ENCODE measurements around the gene KCNMA1.

KCNMA1 gene

DNA sequence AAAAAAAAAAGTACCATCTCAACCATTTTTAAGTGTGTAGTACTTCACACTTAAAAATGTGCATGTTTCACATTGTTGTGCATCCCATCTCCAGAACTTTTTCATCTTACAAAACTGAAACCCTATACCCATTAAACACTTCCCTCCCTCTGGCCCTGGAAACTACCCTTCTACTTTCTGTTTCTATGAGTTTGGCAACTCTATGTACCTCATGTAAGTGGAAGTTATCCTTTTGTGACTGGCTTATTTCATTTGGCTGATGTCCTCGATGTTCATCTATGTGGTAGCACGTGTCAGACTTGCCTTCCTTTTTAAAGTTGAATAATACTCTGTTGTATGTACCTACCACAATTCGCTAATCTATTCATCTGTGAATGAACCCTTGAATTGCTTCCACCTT, 12.2 kb downstream of the KCNMA1 start:
- no peak overlapping the region for H3K4me3 ChIP-seq (ENCODE audit: low read length)
- no peak for TF ChIP-seq CTCF (conservative IDR thresholded peaks at IDR 0.05; ENCODE audit: low read depth, low read length)
- no peak for DNase-seq (ENCODE audit: low read depth)

DNA sequence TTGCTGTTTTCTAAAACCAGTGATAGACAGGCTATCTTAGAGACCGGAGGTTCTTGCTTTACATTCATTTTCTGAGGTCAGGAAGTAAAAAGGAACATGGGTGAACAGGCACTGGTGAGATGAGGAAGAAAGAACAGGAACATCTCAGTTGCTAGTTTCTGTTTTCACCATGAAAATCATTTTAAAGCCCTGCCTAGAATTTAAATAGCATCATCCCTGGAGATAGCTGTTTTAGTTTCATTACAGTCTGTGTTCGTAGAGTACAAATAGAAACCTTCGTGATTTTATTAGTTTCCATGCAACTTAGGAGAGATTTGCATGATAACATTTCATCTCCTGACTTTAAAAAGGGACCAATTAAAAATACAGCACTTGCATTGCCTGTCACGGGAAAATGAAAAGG, 14.7 kb downstream of the KCNMA1 start:
- no peak for TF ChIP-seq CTCF (conservative IDR thresholded peaks at IDR 0.05; ENCODE audit: low read depth, low read length)
- DNase-seq (ENCODE audit: low read depth): no peak
- H3K4me3 ChIP-seq (ENCODE audit: low read length): no peak overlapping the region

- no peak for DNase-seq (ENCODE audit: low read depth)
- H3K4me3 ChIP-seq (ENCODE audit: low read length): no peak overlapping the region
- no peak for TF ChIP-seq CTCF (conservative IDR thresholded peaks at IDR 0.05; ENCODE audit: low read depth, low read length)
Observed at GRCh38 chr10:77620731-77621130, 16.9 kb downstream of the KCNMA1 start.

- no peak overlapping the region for H3K4me3 ChIP-seq (ENCODE audit: low read length)
- no peak for DNase-seq (ENCODE audit: low read depth)
- TF ChIP-seq CTCF (conservative IDR thresholded peaks at IDR 0.05; ENCODE audit: low read depth, low read length): no peak
Observed at GRCh38 chr10:77619964-77620703, 17.5 kb downstream of the KCNMA1 start.

- H3K4me3 ChIP-seq (ENCODE audit: low read length): no peak overlapping the region
- DNase-seq (ENCODE audit: low read depth): no peak
- no peak for TF ChIP-seq CTCF (conservative IDR thresholded peaks at IDR 0.05; ENCODE audit: low read depth, low read length)
Observed at GRCh38 chr10:77618117-77618516, 19.5 kb downstream of the KCNMA1 start.

- no peak for TF ChIP-seq CTCF (conservative IDR thresholded peaks at IDR 0.05; ENCODE audit: low read depth, low read length)
- H3K4me3 ChIP-seq (ENCODE audit: low read length): no peak overlapping the region
- DNase-seq (ENCODE audit: low read depth): no peak
Observed at GRCh38 chr10:77616766-77617165, 20.8 kb downstream of the KCNMA1 start.

All from retinal pigment epithelial cell (primary cell).